ENCODE measurements around the gene ITGB4.

Gene ITGB4

DNA sequence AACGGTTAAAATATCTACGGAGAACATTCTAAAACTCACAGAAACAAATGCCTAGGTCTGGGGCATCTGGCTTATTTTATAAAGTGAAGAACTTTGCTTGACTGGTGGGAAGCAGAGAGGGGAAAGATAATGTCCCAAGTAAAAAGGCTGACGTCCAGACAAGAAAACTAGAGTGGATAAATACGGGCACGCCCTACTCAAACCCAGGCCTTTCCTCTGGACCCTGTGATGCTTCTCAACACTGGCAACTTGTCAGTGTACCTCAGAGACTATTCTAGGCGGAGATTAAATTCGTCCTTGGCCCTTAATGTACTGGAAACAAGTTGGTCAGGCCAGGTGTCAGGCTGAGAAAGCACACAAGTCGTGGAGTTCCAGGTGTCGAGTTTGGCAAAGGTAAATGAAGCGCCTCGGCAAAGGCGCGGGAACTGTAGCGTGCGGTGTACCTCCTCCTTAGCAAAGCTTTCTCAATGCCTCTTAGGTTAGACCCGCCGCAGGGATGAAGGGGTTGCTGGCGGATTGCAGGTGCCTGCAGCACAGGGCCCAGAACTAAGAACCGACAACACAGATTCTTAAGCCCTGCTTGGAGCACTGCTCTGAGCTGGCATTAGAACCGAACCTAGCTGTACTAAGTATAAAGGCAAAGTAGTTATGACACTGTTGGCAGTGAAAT, 62.7 kb downstream of the ITGB4 start:
- no peak for DNase-seq (ENCODE audit: insufficient read length, low spot score)
- TF ChIP-seq, protein P1, sequence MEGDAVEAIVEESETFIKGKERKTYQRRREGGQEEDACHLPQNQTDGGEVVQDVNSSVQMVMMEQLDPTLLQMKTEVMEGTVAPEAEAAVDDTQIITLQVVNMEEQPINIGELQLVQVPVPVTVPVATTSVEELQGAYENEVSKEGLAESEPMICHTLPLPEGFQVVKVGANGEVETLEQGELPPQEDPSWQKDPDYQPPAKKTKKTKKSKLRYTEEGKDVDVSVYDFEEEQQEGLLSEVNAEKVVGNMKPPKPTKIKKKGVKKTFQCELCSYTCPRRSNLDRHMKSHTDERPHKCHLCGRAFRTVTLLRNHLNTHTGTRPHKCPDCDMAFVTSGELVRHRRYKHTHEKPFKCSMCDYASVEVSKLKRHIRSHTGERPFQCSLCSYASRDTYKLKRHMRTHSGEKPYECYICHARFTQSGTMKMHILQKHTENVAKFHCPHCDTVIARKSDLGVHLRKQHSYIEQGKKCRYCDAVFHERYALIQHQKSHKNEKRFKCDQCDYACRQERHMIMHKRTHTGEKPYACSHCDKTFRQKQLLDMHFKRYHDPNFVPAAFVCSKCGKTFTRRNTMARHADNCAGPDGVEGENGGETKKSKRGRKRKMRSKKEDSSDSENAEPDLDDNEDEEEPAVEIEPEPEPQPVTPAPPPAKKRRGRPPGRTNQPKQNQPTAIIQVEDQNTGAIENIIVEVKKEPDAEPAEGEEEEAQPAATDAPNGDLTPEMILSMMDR (IDR thresholded peaks at IDR 0.05; ENCODE audit: insufficient read depth, missing control alignments): no peak
- no peak for FAIRE-seq

DNA sequence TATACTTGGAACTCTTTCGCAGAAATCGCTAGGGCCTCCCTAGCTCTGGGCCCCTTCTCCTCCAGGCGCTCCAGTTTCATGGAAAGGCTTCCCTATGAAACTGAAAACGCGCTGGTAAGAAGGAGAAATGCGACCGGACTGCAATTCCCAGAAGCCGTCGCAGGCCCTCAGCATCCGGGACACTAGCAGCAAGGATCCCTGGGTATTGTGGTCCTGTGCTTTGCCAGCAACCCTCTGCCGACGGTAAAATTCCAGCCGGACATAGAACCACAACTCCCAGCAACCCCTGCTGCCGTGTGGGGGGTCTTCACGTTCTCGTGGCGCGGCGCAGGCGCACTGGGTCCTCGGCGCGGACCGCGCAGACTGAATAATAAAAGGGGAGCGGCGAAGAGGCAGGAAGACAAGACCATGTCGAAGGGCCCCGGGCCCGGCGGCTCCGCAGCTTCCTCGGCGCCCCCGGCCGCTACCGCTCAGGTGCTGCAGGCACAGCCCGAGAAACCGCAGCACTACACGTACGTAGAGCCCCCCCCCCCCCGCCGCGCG, 63.3 kb downstream of the ITGB4 start, which contains the start of gene UNK:
UNK (plus strand) TSS at position 334 of the 543 bp plus-strand sequence; CDS start at position 409, 75 bp downstream.
- TF ChIP-seq, protein P1 (IDR thresholded peaks at IDR 0.05; ENCODE audit: insufficient read depth, missing control alignments): no peak
- FAIRE-seq (no peak), DNase-seq (ENCODE audit: insufficient read length, low spot score) (peak; percentile 61)

DNA sequence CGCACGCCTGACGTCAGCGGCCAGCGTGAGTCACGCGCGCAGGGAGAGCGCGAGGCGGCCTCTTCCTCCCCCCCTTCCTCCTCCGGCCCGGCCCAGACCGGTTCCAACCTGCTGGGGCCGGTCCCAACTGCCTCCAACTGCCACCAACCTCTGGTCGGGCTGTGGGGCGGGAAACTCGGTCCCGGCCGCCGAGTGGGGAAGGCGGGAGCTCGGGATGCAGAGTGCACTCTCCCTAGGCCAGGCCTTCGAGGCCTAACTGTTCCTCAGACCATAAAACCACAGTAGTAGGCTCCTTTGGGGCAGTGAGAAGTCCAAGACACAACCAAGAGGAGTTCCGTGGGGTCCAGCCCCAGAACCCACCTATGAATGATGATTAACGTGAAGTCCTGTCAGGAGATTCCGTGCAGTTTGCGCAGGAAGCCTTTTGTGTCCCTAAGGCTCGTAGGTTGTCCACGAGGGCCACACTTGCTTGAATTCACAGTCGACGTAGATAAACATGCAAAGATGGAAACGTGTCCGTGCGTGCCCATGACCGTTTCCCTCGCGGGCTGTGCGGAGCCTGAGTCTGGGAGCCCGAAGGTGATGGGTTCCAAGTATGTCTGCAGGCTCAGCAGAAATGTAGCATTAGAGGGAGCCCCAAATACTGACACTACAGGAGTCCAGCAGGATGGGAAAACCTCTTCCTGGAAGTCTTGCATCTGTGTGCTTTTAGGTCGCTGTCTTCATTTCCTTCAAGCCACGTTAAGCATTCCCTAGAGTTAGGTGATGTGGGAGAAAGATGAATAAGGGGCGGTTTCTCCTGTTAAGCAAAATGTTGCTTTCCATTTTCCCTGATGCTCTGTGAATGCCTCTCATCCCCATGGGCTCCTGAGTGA, 64.0 kb downstream of the ITGB4 start:
- DNase-seq (ENCODE audit: insufficient read length, low spot score) (peak; percentile 42), FAIRE-seq (no peak)
- TF ChIP-seq, protein P1 (IDR thresholded peaks at IDR 0.05; ENCODE audit: insufficient read depth, missing control alignments): no peak

DNA sequence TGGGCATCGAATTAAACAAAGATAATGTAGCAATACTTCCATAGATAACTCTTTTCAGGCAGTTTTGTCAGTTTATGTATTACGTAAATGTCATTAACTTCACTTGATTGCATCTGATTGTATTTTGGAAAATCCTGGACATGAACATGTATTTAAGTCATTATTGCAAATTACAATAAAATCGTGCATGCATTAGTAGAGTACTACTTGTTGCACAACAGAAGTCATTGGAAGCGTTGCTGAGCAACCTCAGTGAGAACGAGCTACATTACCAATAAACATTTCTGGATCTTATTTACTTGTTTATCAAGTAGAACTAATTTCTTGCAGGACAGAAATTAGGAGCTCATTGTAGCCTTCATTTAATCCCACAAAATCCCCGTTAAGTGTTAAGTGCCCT, 70.0 kb downstream of the ITGB4 start:
- FAIRE-seq: no peak

DNA sequence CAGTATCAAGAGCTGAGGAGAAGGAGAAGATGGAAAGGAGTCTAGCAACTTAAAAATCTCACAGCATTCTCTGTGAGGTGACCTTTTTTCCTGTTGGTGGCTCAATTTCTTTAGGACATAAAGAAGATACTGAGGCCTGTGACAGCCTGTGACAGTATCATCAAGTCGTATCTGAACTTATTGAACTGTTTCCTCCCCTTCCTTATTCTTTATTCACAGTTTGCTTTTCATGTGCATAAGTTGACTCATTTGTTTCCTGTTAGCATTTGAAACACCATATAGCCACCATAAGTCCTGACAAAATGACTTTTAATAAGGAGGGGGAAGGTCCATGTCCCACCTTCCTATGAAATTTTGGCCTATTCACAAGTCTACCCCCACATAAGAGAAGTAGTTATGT, 72.2 kb downstream of the ITGB4 start:
- DNase-seq (ENCODE audit: insufficient read length, low spot score) (no peak), FAIRE-seq (no peak)
- TF ChIP-seq, protein P1 (IDR thresholded peaks at IDR 0.05; ENCODE audit: insufficient read depth, missing control alignments): no peak

More for the DNA sequence above, 70.0 kb downstream of the ITGB4 start:
- DNase-seq (ENCODE audit: insufficient read length, low spot score): no peak
- TF ChIP-seq, protein P1 (IDR thresholded peaks at IDR 0.05; ENCODE audit: insufficient read depth, missing control alignments): no peak

DNA sequence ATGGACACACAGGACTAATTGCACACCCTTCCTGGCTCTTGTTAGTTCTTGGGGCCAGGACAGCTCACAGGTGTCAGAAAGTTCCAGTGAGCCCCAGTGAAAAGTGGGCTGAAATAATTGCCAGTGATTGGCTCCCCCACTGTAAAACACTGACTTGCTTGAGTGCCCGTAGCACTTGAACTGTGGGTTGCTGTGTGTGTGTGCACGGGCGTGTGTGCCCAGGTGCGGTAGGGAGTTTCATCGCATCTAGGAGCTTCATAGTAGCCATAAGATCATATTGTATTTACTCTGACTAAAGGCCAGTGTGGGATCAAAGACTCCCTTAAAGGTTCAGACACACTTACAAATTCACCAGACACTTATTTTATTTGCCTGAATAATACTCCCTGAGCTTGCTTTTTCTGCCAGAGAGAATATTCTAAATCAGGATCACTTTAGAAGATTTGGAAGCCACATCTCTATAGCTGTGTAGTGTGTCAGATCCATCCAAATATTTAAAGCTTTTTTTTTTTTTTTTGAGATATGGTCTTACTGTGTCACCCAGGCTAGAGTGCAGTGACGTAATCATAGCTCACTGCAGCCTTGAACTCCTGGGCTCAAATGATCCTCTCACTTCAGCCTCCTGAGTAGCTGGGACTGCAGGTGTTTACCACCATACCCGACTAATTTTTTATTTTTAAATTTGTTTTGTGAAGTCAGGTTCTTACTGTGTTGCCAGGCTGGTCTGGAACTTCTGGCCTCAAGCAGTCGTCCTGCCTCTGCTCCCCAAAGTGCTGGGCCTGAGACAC, 74.8 kb downstream of the ITGB4 start:
- FAIRE-seq: no peak
- no peak for DNase-seq (ENCODE audit: insufficient read length, low spot score)
- TF ChIP-seq, protein P1 (IDR thresholded peaks at IDR 0.05; ENCODE audit: insufficient read depth, missing control alignments): no peak
